ENCODE data around the gene SLC35F1. TPM values are rescaled to one million over a fixed set of nuclear protein-coding genes. Genes with fewer than 3 reads are reported as not detected.

Gene SLC35F1
- total and polyA plus RNA-seq, 2 donors (not counting 3 experiments of a cell fraction or from before 2014, with no cell fraction given) = not detected

- DNase-seq (ENCODE audit: low read depth, low spot score) = no peak
- POLR2A ChIA-PET = no interaction called here
- H3K4me1 ChIP-seq (ENCODE audit: control insufficient read depth, extremely low read depth, insufficient read depth, low read length) = no peaks in the 10 kb centered on the region
- H3K4me3 ChIP-seq (replicated peaks in 1 of 3; ENCODE audit: insufficient read depth in 1 of 3, low read depth in 1 of 3, low read length in 3 of 3) = no peak overlapping the region
- peaks cover 0 to 3% of the 10 kb centered on the region in 2 experiments for H3K27me3 ChIP-seq (ENCODE audit: control insufficient read depth in 2 of 2, insufficient read depth in 2 of 2, low read length in 2 of 2)
- BruUV-seq (replicated peaks) = no TSS peak
- H3K27ac ChIP-seq (ENCODE audit: insufficient read depth, low read depth, low read length) = no peak overlapping the region
- dilution Hi-C loops (cut with MboI; ENCODE audit: extremely low pct_ligation_motif_present, low sequenced_read_pairs) = no loop called here
- H2AFZ ChIP-seq (ENCODE audit: low read depth, low read length) = no peak overlapping the region
- TF ChIP-seq MYC (IDR thresholded peaks at IDR 0.05; ENCODE audit: low read depth, low read length) = no peak
- no peak for TF ChIP-seq POLR2A (IDR thresholded peaks at IDR 0.05; ENCODE audit: low read depth, low read length)
- no peak for TF ChIP-seq EZH2 (IDR thresholded peaks at IDR 0.05; ENCODE audit: borderline replicate concordance, low read depth, low read length, severe bottlenecking)
- no peak for TF ChIP-seq POLR2AphosphoS5 (IDR thresholded peaks at IDR 0.05; ENCODE audit: insufficient read depth, low read depth, low read length)
- TF ChIP-seq, protein P1, sequence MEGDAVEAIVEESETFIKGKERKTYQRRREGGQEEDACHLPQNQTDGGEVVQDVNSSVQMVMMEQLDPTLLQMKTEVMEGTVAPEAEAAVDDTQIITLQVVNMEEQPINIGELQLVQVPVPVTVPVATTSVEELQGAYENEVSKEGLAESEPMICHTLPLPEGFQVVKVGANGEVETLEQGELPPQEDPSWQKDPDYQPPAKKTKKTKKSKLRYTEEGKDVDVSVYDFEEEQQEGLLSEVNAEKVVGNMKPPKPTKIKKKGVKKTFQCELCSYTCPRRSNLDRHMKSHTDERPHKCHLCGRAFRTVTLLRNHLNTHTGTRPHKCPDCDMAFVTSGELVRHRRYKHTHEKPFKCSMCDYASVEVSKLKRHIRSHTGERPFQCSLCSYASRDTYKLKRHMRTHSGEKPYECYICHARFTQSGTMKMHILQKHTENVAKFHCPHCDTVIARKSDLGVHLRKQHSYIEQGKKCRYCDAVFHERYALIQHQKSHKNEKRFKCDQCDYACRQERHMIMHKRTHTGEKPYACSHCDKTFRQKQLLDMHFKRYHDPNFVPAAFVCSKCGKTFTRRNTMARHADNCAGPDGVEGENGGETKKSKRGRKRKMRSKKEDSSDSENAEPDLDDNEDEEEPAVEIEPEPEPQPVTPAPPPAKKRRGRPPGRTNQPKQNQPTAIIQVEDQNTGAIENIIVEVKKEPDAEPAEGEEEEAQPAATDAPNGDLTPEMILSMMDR (IDR thresholded peaks at IDR 0.05; ENCODE audit: extremely low read depth in 1 of 2, insufficient read depth in 1 of 2, low read depth in 1 of 2, low read length in 2 of 2) = no peak
- no peak for TF ChIP-seq FOS (IDR thresholded peaks at IDR 0.05; ENCODE audit: borderline replicate concordance, insufficient read depth, low read length)
- no peak for TF ChIP-seq MAX (IDR thresholded peaks at IDR 0.05; ENCODE audit: insufficient read depth, insufficient read length)
- no peak for TF ChIP-seq GATA2 (IDR thresholded peaks at IDR 0.05; ENCODE audit: insufficient read depth, insufficient read length, low read depth, low read length)
- TF ChIP-seq JUN (IDR thresholded peaks at IDR 0.05; ENCODE audit: borderline replicate concordance, insufficient read depth, insufficient read length, low read depth) = no peak
- intact Hi-C loops (cut with micrococcal nuclease) = no loop called here
- no peaks in the 10 kb centered on the region for H4K20me1 ChIP-seq (replicated peaks; ENCODE audit: control insufficient read depth, extremely low read depth, insufficient read depth, low read length)
- FAIRE-seq = no peak
- H3K9me3 ChIP-seq (replicated peaks; ENCODE audit: control insufficient read depth, insufficient read depth, low read length) = no peaks in the 10 kb centered on the region
- no peaks in the 10 kb centered on the region for H3K36me3 ChIP-seq (ENCODE audit: control insufficient read depth in 2 of 2, extremely low read depth in 1 of 2, insufficient read depth in 2 of 2, low read length in 2 of 2)
- H3K4me2 ChIP-seq (ENCODE audit: insufficient read depth, low read length) = no peak overlapping the region
- no peaks in the 10 kb centered on the region for H3K79me2 ChIP-seq (ENCODE audit: control insufficient read depth, insufficient read depth, low read length)
- H3K9ac ChIP-seq (replicated peaks; ENCODE audit: extremely low read depth, insufficient read depth, low read length) = no peak overlapping the region
- no peaks in the 10 kb centered on the region for H3K9me1 ChIP-seq (replicated peaks; ENCODE audit: control insufficient read depth, extremely low read depth, insufficient read depth, low read length)
- CTCF ChIA-PET = no interaction called here
Observed at GRCh38 chr6:117915846-117916245, 8.8 kb downstream of the SLC35F1 start.

Data from endothelial cell of umbilical vein (primary cell).